ENCODE data around the gene INO80B.

- TF ChIP-seq POLR2AphosphoS5 (IDR thresholded peaks at IDR 0.05) (no peak), CTCF (IDR thresholded peaks at IDR 0.05) (no peak), EP300 (IDR thresholded peaks at IDR 0.05) (no peak), POLR2A (IDR thresholded peaks at IDR 0.05) (no peak)
Measured at GRCh38 chr2:74426181-74426758, 28.6 kb upstream of the INO80B start.
